ENCODE measurements around the gene CLCN1. TPM values are rescaled to one million over a fixed set of nuclear protein-coding genes. Genes with fewer than 3 reads are reported as not detected.

The CLCN1 gene
- total RNA-seq, 1 donor from 2014 or later = 0.14 TPM

GRCh38 chr7:143362131-143363015, 46.5 kb downstream of the CLCN1 start, which contains the start of gene FAM131B:
Gene FAM131B (minus strand): TSS chr7:143362713. CDS start chr7:143362603, 110 bp downstream.
- H3K27me3 Mint-ChIP-seq = peaks cover 82% of the 10 kb centered on the region
- no peaks in the 10 kb centered on the region for H3K36me3 Mint-ChIP-seq (ENCODE audit: insufficient read depth)
- DNase-seq (ENCODE audit: low spot score, unreplicated experiment) = no peak
- peaks cover 3% of the 10 kb centered on the region for H3K4me1 Mint-ChIP-seq (ENCODE audit: low read depth)
- peak within 1 kb of the TSS; percentile 68 for H3K4me3 Mint-ChIP-seq (ENCODE audit: low read depth)
- no peak within 1 kb of the TSS for H3K27ac Mint-ChIP-seq
- TF ChIP-seq CTCF (IDR thresholded peaks at IDR 0.05; ENCODE audit: unreplicated experiment) = no peak
- no peaks in the 10 kb centered on the region for H3K9me3 Mint-ChIP-seq (ENCODE audit: low read depth)

GRCh38 chr7:143363016-143363937, 47.4 kb downstream of the CLCN1 start:
- no peaks in the 10 kb centered on the region for H3K36me3 Mint-ChIP-seq (ENCODE audit: insufficient read depth)
- no peak for DNase-seq (ENCODE audit: low spot score, unreplicated experiment)
- peak overlapping the region; percentile 65 for H3K4me3 Mint-ChIP-seq (ENCODE audit: low read depth)
- H3K27me3 Mint-ChIP-seq = peaks cover 74% of the 10 kb centered on the region
- H3K4me1 Mint-ChIP-seq (ENCODE audit: low read depth) = peaks cover 3% of the 10 kb centered on the region
- no peak for TF ChIP-seq CTCF (IDR thresholded peaks at IDR 0.05; ENCODE audit: unreplicated experiment)
- no peak overlapping the region for H3K27ac Mint-ChIP-seq
- no peaks in the 10 kb centered on the region for H3K9me3 Mint-ChIP-seq (ENCODE audit: low read depth)

DNA sequence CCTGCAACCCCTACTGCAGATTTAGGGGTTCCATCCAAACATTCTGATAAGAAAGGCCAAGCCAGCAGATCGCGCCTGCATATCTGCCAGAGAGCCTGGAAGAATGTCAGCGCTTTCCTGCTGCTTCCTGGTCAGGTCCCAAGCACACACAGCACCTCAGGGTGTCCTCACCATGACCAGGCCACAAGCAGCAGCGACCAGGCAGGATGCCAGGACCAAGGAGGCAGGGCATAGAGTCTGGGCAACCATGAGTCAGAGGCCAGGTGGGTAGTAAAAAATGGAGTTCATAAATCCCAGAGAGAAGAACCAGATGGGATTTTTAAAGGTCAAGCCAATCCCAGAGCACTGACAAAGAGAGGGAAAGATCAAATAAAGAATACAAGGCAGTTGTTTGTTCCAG, 52.1 kb downstream of the CLCN1 start:
- Mint-ChIP-seq H3K4me1 (ENCODE audit: low read depth) (peaks cover 12% of the 10 kb centered on the region), H3K9me3 (ENCODE audit: low read depth) (no peaks in the 10 kb centered on the region), H3K27ac (no peak overlapping the region), H3K27me3 (peaks cover 42% of the 10 kb centered on the region), H3K36me3 (ENCODE audit: insufficient read depth) (no peaks in the 10 kb centered on the region), H3K4me3 (ENCODE audit: low read depth) (no peak overlapping the region)
- no peak for TF ChIP-seq CTCF (IDR thresholded peaks at IDR 0.05; ENCODE audit: unreplicated experiment)
- no peak for DNase-seq (ENCODE audit: low spot score, unreplicated experiment)

- H3K36me3 Mint-ChIP-seq (ENCODE audit: insufficient read depth) = no peaks in the 10 kb centered on the region
- no peak for DNase-seq (ENCODE audit: low spot score, unreplicated experiment)
- peaks cover 40% of the 10 kb centered on the region for H3K27me3 Mint-ChIP-seq
- peaks cover 12% of the 10 kb centered on the region for H3K4me1 Mint-ChIP-seq (ENCODE audit: low read depth)
- H3K4me3 Mint-ChIP-seq (ENCODE audit: low read depth) = no peak overlapping the region
- H3K27ac Mint-ChIP-seq = no peak overlapping the region
- no peak for TF ChIP-seq CTCF (IDR thresholded peaks at IDR 0.05; ENCODE audit: unreplicated experiment)
- no peaks in the 10 kb centered on the region for H3K9me3 Mint-ChIP-seq (ENCODE audit: low read depth)
These were observed 52.5 kb downstream of the CLCN1 start for GRCh38 chr7:143368387-143368786.

Data from progenitor cell of endocrine pancreas (in vitro differentiated cells).